ENCODE results near the gene TMEM175.
A peak's percentile ranks its signal among the peaks of the same experiment; 100 is the strongest.

TMEM175 gene, protein sequence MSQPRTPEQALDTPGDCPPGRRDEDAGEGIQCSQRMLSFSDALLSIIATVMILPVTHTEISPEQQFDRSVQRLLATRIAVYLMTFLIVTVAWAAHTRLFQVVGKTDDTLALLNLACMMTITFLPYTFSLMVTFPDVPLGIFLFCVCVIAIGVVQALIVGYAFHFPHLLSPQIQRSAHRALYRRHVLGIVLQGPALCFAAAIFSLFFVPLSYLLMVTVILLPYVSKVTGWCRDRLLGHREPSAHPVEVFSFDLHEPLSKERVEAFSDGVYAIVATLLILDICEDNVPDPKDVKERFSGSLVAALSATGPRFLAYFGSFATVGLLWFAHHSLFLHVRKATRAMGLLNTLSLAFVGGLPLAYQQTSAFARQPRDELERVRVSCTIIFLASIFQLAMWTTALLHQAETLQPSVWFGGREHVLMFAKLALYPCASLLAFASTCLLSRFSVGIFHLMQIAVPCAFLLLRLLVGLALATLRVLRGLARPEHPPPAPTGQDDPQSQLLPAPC

DNA sequence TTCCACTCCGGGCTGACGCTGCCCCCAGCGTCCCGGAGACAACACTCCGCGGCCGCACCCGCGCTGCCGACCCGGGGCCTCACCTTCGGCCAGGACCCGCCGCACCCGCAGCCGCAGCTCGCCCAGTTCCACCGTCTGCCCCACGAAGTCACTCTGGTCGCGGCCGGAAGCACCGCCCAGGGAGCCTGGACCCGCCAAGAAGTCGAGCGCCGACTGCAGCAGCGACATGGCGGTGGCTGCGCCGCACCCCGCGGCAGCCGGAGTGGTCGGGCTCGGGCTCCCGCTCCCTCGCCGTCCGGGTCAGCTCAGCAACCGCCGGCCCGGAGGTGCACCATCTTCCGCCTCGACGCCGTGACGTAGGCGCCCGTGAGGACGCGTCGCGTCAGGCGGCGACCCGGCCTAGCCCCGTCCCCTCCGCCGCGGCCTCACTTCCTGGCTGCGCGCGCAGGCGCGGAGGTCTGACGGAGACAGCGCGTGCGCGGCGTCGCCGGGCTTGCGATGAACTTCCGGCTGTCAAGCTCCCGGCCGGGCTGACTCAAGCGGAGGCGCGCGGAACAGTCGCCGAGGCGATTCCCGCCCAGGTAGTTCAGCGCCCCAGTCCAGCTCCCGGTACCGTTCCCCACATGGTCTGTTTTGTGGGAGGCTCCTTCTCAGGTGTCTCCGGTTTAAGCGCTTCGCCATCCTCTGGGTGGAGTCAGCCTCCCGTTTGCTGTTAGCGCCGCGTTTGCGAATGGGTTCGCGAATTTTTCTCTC is at the start of gene TMEM175, which contains the start of gene GAK:
TMEM175 (plus strand) TSS at position 501 of the 753 bp plus-strand sequence. CDS start 15,280 bp downstream, outside the sequence.
GAK (minus strand) TSS at position 357 of the 753 bp plus-strand sequence; CDS start at position 228, 129 bp downstream.
- DNase-seq = peak; percentile 98

DNA sequence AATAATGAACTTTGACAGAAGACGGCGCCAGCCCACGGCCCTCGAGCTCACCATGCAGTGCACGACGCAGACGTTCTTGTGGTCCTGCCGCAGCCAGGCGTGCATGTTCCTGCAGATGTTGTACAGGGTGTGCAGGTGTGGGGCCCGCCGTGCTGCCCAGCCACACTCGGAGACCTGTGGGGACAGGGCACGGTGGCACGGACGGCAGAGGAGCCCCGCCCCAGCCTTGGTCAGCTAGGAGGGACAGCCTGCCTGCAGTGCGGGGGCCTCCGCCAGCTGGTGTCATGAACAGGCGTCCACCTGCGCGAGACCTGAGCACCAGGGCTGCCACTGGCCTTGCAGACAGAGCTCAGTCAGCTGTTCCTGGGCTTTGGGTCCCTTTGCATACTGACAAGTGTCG is 49.6 kb upstream of the TMEM175 start:
- no peak for DNase-seq

DNA sequence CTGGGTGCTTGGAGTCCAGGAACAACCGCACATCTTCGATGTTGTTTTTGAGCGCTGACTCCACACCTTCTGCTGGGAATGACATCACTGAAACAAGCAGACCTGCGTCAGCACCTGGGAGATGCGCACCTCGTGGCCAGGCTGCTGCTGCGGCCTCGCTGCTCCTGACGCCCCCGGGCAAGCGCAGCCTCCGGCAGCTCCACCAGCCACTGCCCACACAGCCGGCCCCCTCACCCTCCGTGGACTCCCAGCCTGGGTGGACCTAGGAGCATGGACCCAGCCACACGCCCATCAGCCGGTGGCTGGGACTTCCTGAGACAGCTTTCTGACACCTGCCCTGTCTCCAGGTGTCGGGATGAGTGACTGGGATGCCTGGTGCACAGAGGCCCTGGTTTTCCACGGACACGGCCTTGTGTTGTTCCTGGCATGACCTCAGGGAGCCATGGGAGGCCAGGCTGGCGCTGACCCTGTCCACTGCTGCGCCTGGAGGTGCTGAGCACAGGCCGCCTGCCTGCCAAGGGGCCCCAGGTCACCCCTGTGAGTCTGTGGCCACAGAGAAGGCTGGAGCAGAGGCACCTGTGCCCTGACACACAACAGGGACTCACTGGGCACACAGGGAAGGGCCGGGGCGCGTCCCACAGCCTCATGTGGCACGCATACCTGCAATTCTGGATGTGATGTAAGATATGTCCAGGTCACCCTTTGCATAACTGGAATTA is 48.7 kb upstream of the TMEM175 start:
- DNase-seq = no peak

DNA sequence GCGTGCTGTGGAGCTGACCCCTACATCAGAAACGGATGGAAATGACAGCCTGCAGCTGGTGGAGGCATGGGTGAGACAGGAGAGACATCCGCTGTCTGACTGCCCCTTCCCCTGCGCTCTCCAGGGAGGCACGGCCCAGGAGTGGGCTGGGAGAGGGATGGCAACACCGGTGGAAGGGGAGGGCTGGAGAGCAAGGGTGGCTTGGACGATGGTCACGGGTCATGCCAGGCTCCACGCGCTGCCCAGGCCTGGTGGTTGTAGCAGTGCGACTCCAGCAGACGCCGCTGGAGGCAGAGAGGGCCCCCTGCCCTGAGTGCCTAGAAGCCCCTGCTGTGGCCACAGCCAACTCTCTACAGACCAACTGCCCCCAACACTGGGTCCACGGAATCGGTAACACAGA is 48.0 kb upstream of the TMEM175 start:
- DNase-seq = no peak

DNA sequence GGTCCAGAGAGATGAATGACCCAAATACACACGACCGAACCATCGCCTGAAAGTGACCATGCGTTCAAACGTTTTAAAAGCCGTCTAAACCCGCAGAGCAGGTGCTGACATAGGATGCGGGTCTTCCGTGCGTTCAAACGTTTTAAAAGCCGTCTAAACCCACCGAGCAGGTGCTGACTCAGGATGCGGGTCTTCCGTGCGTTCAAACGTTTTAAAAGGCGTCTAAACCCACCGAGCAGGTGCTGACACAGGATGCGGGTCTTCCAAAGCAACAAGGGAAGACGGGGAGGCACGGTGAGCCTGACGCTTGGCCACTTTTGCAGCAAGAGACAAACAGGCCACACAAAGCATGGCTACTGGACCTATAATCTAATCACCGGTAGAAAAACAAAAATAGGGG is 47.4 kb upstream of the TMEM175 start:
- DNase-seq = no peak

DNA sequence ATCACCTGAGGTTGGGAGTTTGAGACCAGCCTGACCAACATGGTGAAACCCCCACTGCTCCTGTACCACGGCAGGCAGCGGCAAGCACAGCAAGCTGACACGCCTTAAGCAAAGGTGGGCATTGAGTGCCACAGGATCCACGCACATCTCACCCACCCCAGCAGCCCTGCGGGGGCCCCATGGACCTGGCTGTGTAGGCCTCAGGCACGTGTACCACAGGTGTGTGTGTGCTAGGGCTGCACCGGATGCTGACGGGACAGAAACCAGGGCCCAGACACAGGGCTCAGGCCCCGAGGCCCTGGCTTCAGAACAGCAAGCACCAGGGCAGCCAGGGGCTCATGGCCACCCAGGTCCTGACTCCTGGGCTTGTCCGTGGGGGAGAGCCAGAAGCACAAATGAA is 46.9 kb upstream of the TMEM175 start:
- no peak for DNase-seq

DNA sequence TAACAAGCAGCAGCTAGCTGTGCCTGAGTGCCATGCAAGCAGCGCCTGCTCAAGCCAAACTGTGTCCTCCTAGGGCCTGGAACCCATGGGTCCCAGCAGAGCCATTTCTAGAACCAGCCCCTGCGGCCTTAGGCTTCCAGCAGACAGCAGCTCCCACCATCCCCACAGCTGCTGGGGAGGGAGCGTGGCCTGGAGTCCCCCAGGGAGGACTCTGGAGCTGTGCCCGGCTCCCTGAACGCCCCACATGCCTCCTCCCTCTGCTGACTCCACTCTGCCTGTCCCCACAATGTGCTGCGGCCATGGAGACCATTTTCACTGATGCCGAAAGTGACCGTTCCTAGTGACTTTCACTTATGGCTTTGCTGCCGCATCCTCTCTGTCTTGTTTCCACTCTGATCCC is 46.0 kb upstream of the TMEM175 start:
- no peak for DNase-seq

DNA sequence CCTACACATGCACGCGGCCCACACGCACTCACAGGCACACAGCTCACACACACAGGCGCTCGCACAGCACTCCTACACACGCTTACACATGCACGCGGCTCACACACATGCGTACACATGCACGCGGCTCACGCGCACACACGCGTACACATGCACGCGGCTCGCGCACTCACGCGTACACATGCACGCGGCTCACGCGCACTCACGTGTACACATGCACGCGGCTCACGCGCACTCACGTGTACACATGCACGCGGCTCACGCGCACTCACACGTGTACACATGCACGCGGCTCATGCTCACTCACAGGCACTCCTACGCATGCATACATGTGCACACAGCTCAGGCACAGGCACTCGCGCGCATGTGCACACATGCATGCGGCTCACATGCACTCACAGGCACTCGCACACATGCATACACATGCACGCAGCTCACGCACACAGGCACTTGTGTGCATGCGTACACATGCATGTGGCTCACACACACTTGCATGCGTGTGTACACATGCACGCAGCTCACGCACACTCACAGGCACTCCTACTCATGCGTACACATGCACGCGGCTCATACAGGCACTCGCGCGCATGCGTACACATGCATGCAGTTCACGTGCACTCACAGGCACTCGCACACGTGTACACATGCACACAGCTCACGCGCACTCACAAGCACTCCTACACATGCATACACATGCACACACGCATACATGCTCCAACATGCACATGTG is 45.1 kb upstream of the TMEM175 start:
- no peak for DNase-seq

DNA sequence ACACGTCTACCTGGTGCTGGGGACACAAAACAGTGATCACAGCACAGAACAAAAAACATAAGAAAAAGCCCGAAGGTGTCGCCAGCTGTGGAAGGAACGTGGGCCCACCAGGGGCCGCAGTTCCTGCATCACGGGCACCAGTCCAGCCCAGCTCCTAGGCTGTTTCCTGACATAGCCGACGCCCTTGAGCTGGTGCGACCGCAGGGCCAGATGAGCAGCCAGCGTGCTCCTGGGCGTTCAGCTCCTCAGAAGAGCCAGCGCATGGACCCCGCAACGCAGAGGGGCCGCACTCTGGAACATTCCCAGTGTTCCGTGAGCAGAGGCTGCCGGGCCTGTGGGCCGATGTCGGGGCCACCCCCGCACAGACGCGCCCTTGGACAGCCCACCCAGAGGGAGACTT is 44.2 kb upstream of the TMEM175 start:
- DNase-seq = no peak

DNA sequence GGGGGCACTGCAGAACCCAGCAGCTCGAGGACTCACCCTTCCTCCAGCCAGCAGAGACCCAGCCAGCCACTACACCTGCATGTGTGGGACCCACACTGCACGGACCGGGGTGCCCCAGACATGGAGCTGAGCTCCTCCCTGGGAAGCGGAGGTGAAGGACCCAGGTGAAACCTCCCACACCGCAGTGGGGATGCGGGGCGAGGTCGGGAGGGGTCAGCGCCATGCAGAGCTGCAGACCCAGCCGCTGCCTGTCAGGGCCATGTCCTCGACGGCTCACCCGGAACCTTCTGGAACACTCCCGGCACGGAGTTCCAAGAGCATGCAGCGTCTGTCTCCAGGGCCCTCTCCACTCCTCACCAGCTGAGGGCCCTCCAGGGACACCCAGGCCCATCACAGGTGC is 42.7 kb upstream of the TMEM175 start:
- DNase-seq = no peak

DNA sequence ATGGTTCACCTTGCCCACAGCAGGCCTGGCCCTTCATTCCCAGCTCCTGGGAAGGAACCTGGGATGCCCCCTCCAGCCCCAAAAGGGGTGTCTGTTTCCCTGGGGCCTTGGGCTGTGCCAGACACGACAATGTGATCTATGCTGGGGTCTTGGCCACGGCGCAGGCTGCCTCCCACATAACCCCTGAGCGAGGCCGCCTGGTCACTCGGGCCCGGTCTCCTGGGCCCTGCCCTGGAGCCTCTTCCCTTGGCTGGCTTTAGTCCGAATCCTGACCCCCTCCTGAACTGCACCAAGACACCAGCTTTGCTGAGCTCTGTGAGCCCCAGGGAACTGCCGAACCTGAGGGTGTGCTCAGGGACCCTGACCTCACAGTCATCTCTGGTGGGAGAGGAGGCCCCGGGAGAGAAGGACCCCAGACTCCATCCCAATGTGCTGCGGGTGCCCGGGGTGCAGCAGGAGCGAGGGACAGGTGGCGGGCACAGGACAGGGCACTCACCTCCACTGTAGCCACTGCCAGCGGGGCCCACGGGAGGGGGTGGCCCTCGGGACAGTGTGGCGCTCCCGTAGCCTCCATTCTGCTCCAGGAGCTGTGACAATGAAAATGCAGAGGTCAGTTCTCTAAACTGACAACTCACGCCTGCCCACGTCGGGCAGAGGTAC is 42.1 kb upstream of the TMEM175 start:
- no peak for DNase-seq

DNA sequence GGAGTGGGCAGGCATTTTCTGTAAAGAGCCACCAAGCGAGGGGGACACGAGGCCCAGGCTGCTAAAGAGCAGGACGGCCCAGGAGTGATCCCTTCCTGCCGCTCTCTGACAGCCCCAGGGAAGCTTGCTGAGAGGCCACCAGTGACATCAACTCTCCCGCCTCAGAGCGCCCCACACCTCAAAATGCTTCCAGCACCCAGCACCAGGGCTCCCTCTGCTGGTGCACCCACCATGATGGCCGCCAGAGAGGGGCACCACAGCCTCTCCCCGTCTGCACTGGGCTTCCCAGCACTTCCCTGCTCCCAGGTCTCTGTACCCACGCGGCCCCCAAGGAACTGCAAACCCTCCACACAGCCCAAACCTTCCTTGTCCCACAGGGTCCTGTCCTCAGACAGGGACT is 40.5 kb upstream of the TMEM175 start:
- peak; percentile 48 for DNase-seq

DNA sequence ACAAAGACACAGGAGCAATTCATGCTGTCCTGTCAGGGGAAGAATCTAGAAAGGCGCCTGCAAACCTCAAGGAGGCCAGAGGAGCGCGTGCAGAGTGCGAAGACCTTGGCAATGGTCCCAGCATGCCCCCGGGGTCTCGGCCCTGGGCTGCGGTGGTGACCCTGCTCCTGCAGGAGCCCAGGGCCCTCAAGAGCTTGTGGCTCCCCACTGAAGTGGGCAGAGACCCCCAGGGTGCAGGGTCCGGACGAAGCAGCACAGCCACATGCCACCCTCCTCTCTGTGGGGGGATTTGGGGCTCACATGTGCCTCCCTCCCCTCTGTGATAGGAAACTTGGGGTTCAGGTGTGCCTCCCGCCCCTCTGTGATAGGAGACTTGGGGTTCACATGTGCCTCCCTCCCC is 39.5 kb upstream of the TMEM175 start:
- no peak for DNase-seq

DNA sequence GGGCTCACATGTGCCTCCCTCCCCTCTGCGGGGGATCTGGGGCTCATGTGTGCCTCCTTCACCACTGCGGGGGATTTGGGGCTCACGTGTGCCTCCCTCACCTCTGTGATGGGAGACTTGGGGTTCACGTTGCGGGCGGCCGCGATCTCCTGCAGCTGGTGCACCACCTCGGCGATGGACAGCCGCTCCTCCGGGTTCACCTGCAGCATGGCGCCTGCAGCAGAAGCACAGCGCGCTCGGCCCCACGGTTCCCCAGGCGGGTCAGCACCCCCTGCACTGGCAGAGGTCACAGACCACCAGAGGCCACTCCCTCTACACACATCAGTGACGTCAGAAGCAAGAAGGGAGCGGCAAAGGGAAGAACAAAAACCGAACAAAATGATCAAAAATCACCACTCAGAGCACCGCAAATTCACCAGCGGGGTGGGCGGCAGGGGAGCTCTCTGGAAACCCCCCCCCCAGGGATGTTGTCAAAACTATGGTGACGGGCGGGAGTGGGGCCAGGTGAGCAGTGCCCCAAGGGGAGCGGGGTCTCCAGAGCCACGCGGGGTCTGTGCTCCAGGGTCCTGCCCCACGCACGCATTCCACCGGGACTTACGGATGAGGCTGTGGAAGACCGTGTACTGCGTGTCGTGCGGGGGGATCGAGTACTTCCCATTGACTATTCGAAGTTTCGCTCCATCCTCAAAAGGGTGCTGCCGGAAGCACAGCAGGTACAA is 38.8 kb upstream of the TMEM175 start:
- no peak for DNase-seq

DNA sequence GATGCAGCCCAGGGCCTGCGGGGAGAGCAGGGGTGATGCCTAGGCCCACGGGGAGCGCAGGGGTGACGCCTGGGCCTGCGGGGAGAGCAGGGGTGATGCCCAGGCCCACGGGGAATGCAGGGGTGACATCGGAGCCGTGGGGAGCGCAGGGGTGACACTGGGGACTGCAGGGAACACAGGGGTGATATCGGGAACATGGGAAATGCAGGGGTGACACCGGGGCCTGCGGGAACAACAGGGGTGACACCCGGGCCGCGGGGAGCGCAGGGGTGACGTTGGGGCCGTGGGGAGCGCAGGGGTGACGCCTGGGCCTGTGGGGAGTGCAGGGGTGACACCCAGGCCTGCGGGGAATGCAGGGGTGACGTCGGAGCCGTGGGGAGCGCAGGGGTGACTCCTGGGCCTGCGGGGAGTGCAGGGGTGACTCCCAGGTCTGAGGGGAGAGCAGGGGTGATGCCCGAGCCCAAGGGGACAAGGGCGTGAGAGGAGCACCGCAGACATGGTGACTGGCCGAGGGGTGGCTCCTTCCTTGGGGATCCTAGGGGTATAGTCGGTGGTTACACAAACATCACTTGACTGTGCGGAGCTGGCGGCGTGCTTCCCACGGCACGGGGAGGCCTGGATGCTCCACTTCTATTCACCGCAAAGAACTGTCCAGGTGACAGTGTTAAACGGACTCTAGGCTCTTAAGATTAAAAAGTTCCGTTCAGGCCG is 38.1 kb upstream of the TMEM175 start:
- DNase-seq = no peak

DNA sequence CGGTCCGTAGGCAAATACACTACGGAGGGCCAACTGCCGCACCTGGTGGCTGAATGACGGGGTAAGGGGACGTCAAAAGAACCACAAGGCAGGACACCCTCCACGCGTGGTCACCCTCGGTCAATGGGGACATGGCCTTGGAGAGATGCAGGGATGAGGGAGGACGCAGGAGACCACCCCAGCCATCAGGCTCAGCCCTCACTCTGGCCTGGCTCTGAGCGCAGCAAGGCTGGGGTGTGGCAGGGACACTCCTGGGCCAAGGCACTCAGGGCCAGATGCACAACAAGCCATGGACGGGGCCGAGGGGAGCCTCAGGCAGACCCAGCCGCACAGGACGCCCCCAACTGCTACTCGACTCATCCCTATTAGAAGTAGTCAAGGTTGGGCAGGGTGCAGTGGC is 36.7 kb upstream of the TMEM175 start:
- DNase-seq = no peak

DNA sequence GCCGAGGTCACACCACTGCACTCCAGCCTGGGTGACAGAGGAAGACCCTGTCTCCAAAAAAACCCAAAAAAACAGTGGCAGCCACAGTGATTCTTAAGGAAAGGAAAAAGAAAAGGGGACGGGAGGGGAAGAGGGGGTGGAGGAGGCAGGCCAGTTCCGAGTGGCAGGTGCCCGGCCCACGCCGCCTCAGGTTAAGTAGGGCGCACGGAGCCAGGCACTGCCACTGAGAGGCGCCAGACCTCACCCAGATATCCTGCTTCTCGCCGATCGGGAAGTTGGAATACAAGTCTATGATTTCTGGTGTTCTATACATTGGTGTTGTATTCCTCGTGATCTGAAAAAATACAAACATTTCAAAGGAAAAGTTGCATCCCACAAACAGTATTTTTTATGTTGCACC is 36.0 kb upstream of the TMEM175 start:
- DNase-seq = no peak

DNA sequence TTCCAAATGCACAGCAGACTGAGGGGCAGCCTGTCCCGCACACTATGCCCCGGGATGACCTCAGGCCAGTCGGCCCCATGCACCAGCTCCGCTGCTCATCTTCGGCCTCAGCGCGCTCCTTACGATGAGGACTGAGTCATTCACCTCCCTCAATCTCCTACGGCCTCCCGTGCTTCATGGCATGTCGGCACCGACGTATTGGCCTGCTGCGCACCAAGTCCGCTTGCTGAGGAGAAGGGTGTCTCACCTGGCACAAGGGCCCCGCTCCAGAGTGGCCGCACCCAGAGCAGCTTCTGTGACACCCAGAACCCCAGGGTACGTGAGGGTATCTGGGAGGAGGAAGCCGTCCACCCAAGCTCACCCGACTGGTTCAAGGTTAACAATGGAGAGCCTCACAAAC is 35.6 kb upstream of the TMEM175 start:
- no peak for DNase-seq

DNA sequence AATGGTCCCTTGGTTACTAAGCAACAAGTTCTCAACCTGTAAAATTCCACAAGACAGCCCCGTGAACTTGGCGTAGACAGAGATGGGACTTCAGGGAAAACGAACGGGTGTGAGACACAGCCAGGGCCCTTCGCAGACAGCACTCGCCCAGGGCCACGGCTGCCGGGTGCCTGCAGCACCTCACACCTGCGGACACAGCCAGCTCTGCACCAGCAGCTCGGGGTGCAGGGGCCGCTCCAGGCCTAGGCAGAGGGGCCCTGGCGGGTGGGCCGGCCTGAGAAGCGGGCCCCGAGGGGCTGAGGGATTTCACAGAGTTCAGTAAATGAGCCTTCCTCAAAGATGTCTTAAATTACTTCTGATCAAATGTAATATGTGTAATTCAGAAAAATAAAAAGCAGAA is 34.1 kb upstream of the TMEM175 start:
- DNase-seq = no peak

DNA sequence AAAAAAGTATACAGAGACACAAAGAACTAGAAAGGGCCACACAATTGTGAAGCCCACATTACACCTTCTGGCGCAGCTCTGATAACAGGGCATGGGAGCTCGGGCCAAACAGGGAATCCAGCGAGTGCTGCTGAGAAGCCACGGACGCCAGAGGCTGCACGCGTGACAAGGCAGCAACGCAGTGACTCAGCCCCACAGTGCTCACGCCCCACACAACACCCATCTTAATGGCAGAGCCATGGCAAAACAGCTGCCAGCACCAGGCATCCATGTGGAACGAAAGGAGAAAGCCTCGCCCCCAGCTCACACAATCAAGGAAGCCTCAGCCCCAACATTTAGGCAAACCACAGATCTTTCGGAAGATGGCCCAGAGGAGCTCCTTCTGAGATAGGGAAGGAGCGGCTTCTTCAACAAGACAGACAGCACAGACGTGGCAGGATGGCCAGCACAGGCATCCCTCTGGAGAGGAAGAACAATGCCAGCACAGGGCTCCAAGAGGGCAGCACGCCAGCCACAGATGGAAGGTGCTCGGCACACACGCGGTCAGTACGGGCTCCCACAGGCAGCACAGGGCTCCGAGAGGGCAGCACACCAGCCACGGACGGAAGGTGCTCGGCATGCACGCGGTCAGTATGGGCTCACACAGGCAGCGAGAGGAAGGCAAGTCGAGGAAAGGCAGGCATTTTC is 33.2 kb upstream of the TMEM175 start:
- DNase-seq = no peak

Measured in stimulated activated CD8-positive, alpha-beta memory T cell treated with anti-CD3 and anti-CD28 coated beads, Interleukin-4, amount 100 ng/mL, for 48 hours (primary cell).